Dermis blood vessel endothelial cell (primary cell): ENCODE measurements around the gene LY9. TPM values are rescaled to one million over a fixed set of nuclear protein-coding genes. Genes with fewer than 3 reads are reported as not detected.
"Not testable (repeated sequence)": the region's sequence is repeated elsewhere in the genome, so short reads cannot be mapped to it uniquely, and the experiment has no call there.

Source experiments
- DNase-seq: peaks from one replicate; pipeline ENCODE4 v3.0.0; 2010
- total RNA-seq: library from RNA; depleted of rRNA; stranded (reverse); fragments of >200 nt; gene quantifications from 2 replicates; pipeline ENCODE4 v1.2.3, GENCODE V29; 2014

Gene LY9
- total RNA-seq, 1 donor from 2014 or later, result not detected

- no peak for DNase-seq
These were observed 70.2 kb downstream of the LY9 start for GRCh38 chr1:160866001-160866694.

DNA sequence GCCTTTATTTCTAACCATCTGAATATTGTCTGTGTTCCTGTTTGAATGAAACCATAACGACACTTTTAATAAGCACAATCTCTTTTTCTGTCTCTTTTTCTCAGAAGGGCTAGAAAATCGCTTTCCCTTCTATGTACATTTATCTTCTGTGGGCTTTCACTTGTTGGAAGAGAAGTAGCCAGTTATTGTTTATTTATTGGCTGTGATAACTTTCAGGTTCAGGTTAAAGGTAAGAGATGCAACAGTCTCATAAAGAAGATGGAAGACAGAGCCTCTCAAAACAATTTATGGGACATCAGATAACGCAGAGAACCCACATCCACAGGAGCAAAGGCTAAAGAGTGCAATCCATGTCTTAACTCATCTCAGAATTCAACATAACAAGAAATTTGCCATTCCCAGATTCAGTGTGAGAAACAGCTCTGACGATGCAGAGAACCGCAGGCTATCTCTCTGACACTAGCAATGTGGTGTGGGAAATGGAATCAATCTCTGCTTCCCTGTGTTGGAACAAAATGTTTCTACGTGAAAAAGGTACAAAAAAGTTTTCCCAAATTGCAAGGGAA is 70.8 kb downstream of the LY9 start:
- no peak for DNase-seq

DNA sequence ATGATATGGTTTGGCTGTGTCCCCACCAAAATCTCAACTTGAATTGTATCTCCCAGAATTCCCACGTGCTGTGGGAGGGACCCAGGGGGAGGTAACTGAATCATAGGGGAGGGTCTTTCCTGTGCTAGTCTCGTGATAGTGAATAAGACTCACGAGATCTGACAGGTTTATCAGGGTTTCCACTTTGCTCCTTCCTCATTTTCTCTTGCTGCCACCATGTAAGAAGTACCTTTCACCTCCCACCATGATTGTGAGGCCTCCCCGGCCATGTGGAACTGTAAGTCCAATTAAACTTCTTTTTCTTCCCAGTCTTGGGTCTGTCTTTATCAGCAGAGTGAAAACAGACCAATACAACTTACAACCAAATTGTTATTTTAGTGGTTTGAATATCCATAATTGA is 71.7 kb downstream of the LY9 start:
- DNase-seq, result not testable (repeated sequence)

- no peak for DNase-seq
These were observed 72.2 kb downstream of the LY9 start for GRCh38 chr1:160868141-160868540.

GRCh38 chr1:160874935-160875334 is 79.0 kb downstream of the LY9 start:
- no peak for DNase-seq

GRCh38 chr1:160875591-160875990 is 79.6 kb downstream of the LY9 start:
- not testable (repeated sequence) for DNase-seq

DNA sequence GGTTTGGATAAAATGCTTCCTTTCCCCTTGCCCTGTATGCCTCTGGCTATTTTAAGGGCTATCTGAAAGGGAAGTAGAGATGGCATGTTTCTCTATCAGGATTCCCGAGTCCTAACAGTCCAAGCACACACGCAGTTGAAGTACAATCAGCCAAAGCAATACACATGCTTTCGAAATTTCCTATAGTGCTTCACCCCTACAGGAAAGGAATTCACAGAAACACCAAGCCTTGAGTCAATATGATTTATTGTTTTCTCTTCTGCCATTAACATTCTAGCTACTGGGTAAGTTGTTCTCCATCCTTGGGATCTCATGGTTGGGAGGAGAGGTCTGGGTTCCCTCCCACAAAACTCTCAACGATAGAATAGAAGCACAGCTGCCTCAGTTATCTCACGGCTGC is 80.3 kb downstream of the LY9 start:
- DNase-seq, result no peak

GRCh38 chr1:160877221-160877620 is 81.2 kb downstream of the LY9 start:
- DNase-seq, result no peak

Other genes starting within 250 kb of the LY9 start
- gene CD84, start 216.7 kb upstream of the LY9 start, total RNA-seq, result not detected in 2 replicates
- gene SLAMF1, start 149.1 kb upstream of the LY9 start, total RNA-seq, result not detected in 2 replicates
- gene CD48, start 84.4 kb upstream of the LY9 start, total RNA-seq, result not detected in 2 replicates
- not detected in 2 replicates for gene SLAMF7, start 56.9 kb upstream of the LY9 start, total RNA-seq
- gene CD244, start 66.7 kb downstream of the LY9 start, total RNA-seq, result 0.14 TPM in 1 of 2 replicates, not detected in the other
- gene ITLN1, start 89.0 kb downstream of the LY9 start, total RNA-seq, result not detected in 2 replicates
- not detected in 2 replicates for gene ITLN2, start 158.6 kb downstream of the LY9 start, total RNA-seq
- gene F11R, start 225.0 kb downstream of the LY9 start, total RNA-seq, result 304 and 318 TPM in 2 replicates
- 1.4 and 6.8 TPM in 2 replicates for gene TSTD1, start 242.8 kb downstream of the LY9 start, total RNA-seq
- gene USF1, start 249.8 kb downstream of the LY9 start, total RNA-seq, result 94.3 and 125 TPM in 2 replicates